Measurements from ENCODE around the gene LARGE1.

LARGE1 gene

GRCh38 chr22:33811208-33811607 lies 109.1 kb downstream of the LARGE1 start:
- DNase-seq = no peak

GRCh38 chr22:33807470-33807869 lies 112.8 kb downstream of the LARGE1 start:
- DNase-seq = no peak

GRCh38 chr22:33806191-33806590 lies 114.1 kb downstream of the LARGE1 start:
- no peak for DNase-seq

- no peak for DNase-seq
These were observed 116.6 kb downstream of the LARGE1 start for GRCh38 chr22:33803371-33804282.

GRCh38 chr22:33798401-33798800 lies 121.9 kb downstream of the LARGE1 start:
- DNase-seq = no peak

GRCh38 chr22:33796494-33796893 lies 123.8 kb downstream of the LARGE1 start:
- no peak for DNase-seq

- DNase-seq = no peak
These were observed 126.8 kb downstream of the LARGE1 start for GRCh38 chr22:33793475-33793874.

GRCh38 chr22:33792832-33793231 lies 127.4 kb downstream of the LARGE1 start:
- DNase-seq = no peak

- no peak for DNase-seq
These were observed 130.5 kb downstream of the LARGE1 start for GRCh38 chr22:33789690-33790253.

GRCh38 chr22:33788927-33789326 lies 131.3 kb downstream of the LARGE1 start:
- DNase-seq = no peak

- no peak for DNase-seq
These were observed 132.4 kb downstream of the LARGE1 start for GRCh38 chr22:33787645-33788456.

- no peak for DNase-seq
These were observed 134.1 kb downstream of the LARGE1 start for GRCh38 chr22:33786149-33786548.

GRCh38 chr22:33785283-33785968 lies 134.8 kb downstream of the LARGE1 start:
- DNase-seq = no peak

- DNase-seq = no peak
These were observed 138.9 kb downstream of the LARGE1 start for GRCh38 chr22:33781411-33781810.

GRCh38 chr22:33780531-33781136 lies 139.6 kb downstream of the LARGE1 start:
- no peak for DNase-seq

- no peak for DNase-seq
These were observed 141.0 kb downstream of the LARGE1 start for GRCh38 chr22:33779243-33779642.

GRCh38 chr22:33776491-33776890 lies 143.8 kb downstream of the LARGE1 start:
- DNase-seq = no peak

- DNase-seq = no peak
These were observed 145.5 kb downstream of the LARGE1 start for GRCh38 chr22:33774781-33775180.

- no peak for DNase-seq
These were observed 147.5 kb downstream of the LARGE1 start for GRCh38 chr22:33772745-33773144.

- DNase-seq = no peak
These were observed 149.1 kb downstream of the LARGE1 start for GRCh38 chr22:33771136-33771535.

GRCh38 chr22:33770723-33771122 lies 149.6 kb downstream of the LARGE1 start:
- no peak for DNase-seq

GRCh38 chr22:33766091-33766490 lies 154.2 kb downstream of the LARGE1 start:
- DNase-seq = no peak

GRCh38 chr22:33758961-33759360 lies 161.3 kb downstream of the LARGE1 start:
- no peak for DNase-seq

Data from hematopoietic multipotent progenitor cell treated with erythropoietin and hydrocortisone succinate and interleukin-3 and kit ligand, for 8 days (in vitro differentiated cells).